Sigmoid colon (tissue), 7 donors: ENCODE results near the gene MED23. TPM values are rescaled to one million over a fixed set of nuclear protein-coding genes. Genes with fewer than 3 reads are reported as not detected.

ENCODE experiments used
- DNase-seq: peaks from one replicate; pipeline ENCODE4 v3.0.0-alpha.2; 2019
- H3K27ac ChIP-seq, 4 donors: fragments of 200-600 bp; sonication (generic); one replicate each; pipeline ENCODE4 v1.5.1; 2016 to 2019; ENCODE audit warnings: mild to moderate bottlenecking in 1 of 4
- H3K27me3 ChIP-seq, 3 donors: fragments of 200-600 bp; sonication (generic); one replicate each; pipeline ENCODE4 v1.5.1; 2019; ENCODE audit warnings: mild to moderate bottlenecking in 1 of 3
- H3K36me3 ChIP-seq, 4 donors: fragments of 200-600 bp; sonication (generic); one replicate each; pipeline ENCODE4 v1.5.1; 2016 to 2019
- H3K4me1 ChIP-seq, 4 donors: fragments of 200-600 bp; sonication (generic); one replicate each; pipeline ENCODE4 v1.5.1; 2017 to 2019
- H3K4me3 ChIP-seq, 4 donors: fragments of 200-600 bp; sonication (generic); one replicate each; pipeline ENCODE4 v1.5.1; 2017 to 2019; ENCODE audit warnings: mild to moderate bottlenecking in 2 of 4, moderate library complexity in 1 of 4
- H3K9me3 ChIP-seq, 4 donors: fragments of 200-600 bp in 3 of 4; sonication (generic) in 3 of 4; one replicate each; pipeline versions ENCODE4 v1.5.1 to v1.6.1; 2013 to 2019
- EP300 ChIP-seq, 4 donors: sonication (generic); formaldehyde crosslinking; IDR thresholded peaks; one replicate each; pipeline ENCODE4 v1.6.1; 2017; ENCODE audit warnings: antibody characterized with exemption in 4 of 4
- POLR2A ChIP-seq, 2 donors: fragments of 450-650 bp; IDR thresholded peaks; one replicate each; pipeline ENCODE4 v1.6.1; 2016; ENCODE audit warnings: antibody characterized with exemption in 2 of 2, mild to moderate bottlenecking in 2 of 2, moderate library complexity in 2 of 2
- POLR2AphosphoS5 ChIP-seq, 4 donors: sonication (generic); formaldehyde crosslinking; IDR thresholded peaks; one replicate each; pipeline ENCODE4 v1.6.1; 2017; ENCODE audit warnings: antibody characterized with exemption in 4 of 4
- WGBS, 2 donors: extraction: QIAGEN DNeasy Blood & Tissue Kit; methylation state at CpG; one replicate each; pipeline ENCODE4 v1.1.7; 2013; 5-methylcytosine and 5-hydroxymethylcytosine counted together
- intact Hi-C: fragments of 100-400 bp; cut with DNase I; formaldehyde crosslinking; loops from one replicate; pipeline ENCODE4 v1.15.1; 2023
- polyA plus RNA-seq, 3 donors: library from polyadenylated mRNA; stranded (reverse); fragments of 200-250 nt; gene quantifications; one replicate each; pipeline ENCODE4 v1.2.3, GENCODE V29; 2013
- total RNA-seq, 4 donors: library from RNA; depleted of rRNA; stranded (reverse); fragments of >200 nt; gene quantifications; one replicate each; pipeline ENCODE4 v1.1.0, GENCODE V29; 2016
- TF ChIP-seq, protein P1 (sequence below), 4 experiments: fragments of 450-650 bp in 3 of 4; fragments of 200-600 bp in 1 of 4; IDR thresholded peaks; one replicate each; pipeline ENCODE4 v1.5.1; 2016 to 2019; ENCODE audit warnings: antibody characterized with exemption in 4 of 4, mild to moderate bottlenecking in 3 of 4, moderate library complexity in 2 of 4
- donor health status: healthy with polysubstance abuse.
- donor health status: Bipolar disorder and iron deficiency.
- donor health status: healthy.

The MED23 gene
- total and polyA plus RNA-seq, 7 donors, result 5.3 to 29.6 (median 19.0) TPM

DNA sequence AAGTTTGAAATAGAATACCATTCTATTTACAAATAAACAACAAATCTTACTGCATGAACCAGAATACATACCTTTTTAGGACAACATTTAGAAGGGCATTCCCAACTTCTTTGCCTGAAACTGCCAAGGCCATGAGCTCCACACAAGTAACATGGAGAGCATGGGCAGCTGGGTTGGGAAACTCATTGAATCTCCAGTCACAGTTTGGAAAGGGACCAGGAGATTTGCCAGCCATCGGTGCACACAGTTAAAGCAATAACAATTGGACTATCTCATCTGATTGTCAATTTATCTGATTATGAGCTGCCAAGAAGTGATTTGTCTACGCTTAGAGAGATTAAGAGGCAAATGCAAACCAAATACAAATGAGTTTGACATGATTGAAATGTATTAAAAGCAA is 35.1 kb downstream of the MED23 start:
- DNase-seq, result no peak
- peaks cover 22 to 100% (median 59%) of the 10 kb centered on the region in 4 donors for H3K36me3 ChIP-seq
- no peaks in the 10 kb centered on the region for H3K4me1 ChIP-seq
- H3K4me3 ChIP-seq, result no peak overlapping the region
- intact Hi-C loops, result no loop called here
- H3K9me3 ChIP-seq, result no peaks in the 10 kb centered on the region
- TF ChIP-seq, protein P1, sequence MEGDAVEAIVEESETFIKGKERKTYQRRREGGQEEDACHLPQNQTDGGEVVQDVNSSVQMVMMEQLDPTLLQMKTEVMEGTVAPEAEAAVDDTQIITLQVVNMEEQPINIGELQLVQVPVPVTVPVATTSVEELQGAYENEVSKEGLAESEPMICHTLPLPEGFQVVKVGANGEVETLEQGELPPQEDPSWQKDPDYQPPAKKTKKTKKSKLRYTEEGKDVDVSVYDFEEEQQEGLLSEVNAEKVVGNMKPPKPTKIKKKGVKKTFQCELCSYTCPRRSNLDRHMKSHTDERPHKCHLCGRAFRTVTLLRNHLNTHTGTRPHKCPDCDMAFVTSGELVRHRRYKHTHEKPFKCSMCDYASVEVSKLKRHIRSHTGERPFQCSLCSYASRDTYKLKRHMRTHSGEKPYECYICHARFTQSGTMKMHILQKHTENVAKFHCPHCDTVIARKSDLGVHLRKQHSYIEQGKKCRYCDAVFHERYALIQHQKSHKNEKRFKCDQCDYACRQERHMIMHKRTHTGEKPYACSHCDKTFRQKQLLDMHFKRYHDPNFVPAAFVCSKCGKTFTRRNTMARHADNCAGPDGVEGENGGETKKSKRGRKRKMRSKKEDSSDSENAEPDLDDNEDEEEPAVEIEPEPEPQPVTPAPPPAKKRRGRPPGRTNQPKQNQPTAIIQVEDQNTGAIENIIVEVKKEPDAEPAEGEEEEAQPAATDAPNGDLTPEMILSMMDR (IDR thresholded peaks at IDR 0.05), result no peak
- TF ChIP-seq EP300 (IDR thresholded peaks at IDR 0.05) (no peak), POLR2A (IDR thresholded peaks at IDR 0.05) (no peak)
- H3K27me3 ChIP-seq, result no peaks in the 10 kb centered on the region
- H3K27ac ChIP-seq, result no peak overlapping the region
- WGBS, 2 donors, result 93% methylated on average over 2 of the region's 2 CpGs

DNA sequence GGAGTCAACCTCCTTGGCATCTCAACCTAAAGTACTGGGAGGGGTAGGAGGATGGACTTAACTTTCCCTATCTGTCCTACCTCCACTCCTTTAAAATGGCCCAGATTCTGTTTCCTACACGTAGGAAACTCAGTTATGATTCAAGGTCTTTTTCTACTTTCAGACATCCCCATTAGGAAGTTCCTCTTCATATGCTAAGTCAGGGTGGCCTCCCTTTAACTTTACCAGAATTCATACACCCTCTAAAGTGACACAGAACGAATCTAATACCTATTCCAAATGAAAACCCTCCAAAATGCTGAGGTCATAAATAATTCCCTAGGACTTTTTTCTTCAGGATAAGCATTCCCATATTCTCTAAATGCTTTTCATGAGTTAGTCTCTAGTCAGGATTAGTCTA is 39.4 kb downstream of the MED23 start:
- no peak overlapping the region for H3K27ac ChIP-seq
- WGBS, 2 donors, result 85 to 89% methylated on average over 2 of the region's 2 CpGs
- TF ChIP-seq POLR2AphosphoS5 (IDR thresholded peaks at IDR 0.05) (no peak), POLR2A (IDR thresholded peaks at IDR 0.05) (no peak), EP300 (IDR thresholded peaks at IDR 0.05) (no peak)
- TF ChIP-seq, protein P1 (IDR thresholded peaks at IDR 0.05), result no peak
- peaks cover 22 to 97% (median 57%) of the 10 kb centered on the region in 4 donors for H3K36me3 ChIP-seq
- H3K27me3 ChIP-seq, result no peaks in the 10 kb centered on the region
- H3K4me1 ChIP-seq, result no peaks in the 10 kb centered on the region
- no peaks in the 10 kb centered on the region for H3K9me3 ChIP-seq
- no peak for DNase-seq
- intact Hi-C loops, result loop anchor here (5.0 kb wide), 1 partner anchor 34 kb away; no protein-coding TSS in a partner anchor
- no peak overlapping the region for H3K4me3 ChIP-seq

DNA sequence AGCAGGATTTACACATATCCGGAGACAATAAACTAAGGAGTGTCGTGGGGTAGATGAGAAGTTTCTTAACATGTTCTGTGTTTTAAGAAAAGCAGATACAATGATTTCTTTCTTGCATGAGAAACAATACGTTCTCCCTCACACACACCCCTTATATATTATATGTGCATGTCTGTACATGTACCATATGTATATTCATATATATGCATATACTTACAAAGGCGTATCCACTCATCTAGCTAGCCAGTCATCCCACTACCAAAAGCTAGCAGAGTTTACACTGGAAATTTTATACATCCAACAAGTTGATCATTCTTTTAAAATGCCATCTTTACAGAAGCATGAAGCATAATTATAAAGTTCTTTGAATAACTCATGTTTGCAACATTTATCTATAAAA is 40.1 kb downstream of the MED23 start:
- H3K9me3 ChIP-seq, result no peaks in the 10 kb centered on the region
- H3K27me3 ChIP-seq, result no peaks in the 10 kb centered on the region
- no peak overlapping the region for H3K4me3 ChIP-seq
- H3K4me1 ChIP-seq, result no peaks in the 10 kb centered on the region
- 94 to 97% methylated on average over 4 of the region's 4 CpGs for WGBS, 2 donors
- H3K27ac ChIP-seq, result no peak overlapping the region
- intact Hi-C loops, result loop anchor here (5.0 kb wide), 1 partner anchor 34 kb away; no protein-coding TSS in a partner anchor
- TF ChIP-seq POLR2AphosphoS5 (IDR thresholded peaks at IDR 0.05), result no peak
- no peak for TF ChIP-seq EP300 (IDR thresholded peaks at IDR 0.05)
- TF ChIP-seq, protein P1 (IDR thresholded peaks at IDR 0.05), result no peak
- no peak for TF ChIP-seq POLR2A (IDR thresholded peaks at IDR 0.05)
- no peak for DNase-seq
- H3K36me3 ChIP-seq, result peaks cover 22 to 97% (median 58%) of the 10 kb centered on the region in 4 donors

DNA sequence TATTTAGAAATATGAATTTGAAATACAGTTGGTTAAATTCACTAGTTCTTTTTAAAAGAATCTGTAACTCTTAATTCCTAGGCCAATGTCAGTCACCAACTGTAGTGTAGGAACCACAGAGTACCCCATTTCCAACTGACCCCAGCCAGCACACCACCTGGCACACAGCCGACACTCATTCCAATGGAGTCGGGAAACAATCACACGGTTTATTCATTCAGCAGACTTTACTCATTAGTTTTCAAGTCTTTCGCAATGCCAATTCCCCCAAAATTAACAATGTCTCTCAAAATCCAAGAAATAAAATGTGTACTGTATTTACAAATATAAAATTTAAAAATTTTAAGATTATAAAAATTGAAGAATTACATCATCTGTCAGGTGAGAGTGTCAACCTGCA is 41.5 kb downstream of the MED23 start:
- H3K9me3 ChIP-seq, result no peaks in the 10 kb centered on the region
- intact Hi-C loops, result loop anchor here (5.0 kb wide), 1 partner anchor 36 kb away; no protein-coding TSS in a partner anchor
- H3K4me3 ChIP-seq, result no peak overlapping the region
- no peak overlapping the region for H3K27ac ChIP-seq
- 94 to 96% methylated on average over 4 of the region's 4 CpGs for WGBS, 2 donors
- peaks cover 21 to 97% (median 53%) of the 10 kb centered on the region in 4 donors for H3K36me3 ChIP-seq
- no peak for DNase-seq
- no peaks in the 10 kb centered on the region for H3K27me3 ChIP-seq
- H3K4me1 ChIP-seq, result no peaks in the 10 kb centered on the region
- no peak for TF ChIP-seq POLR2AphosphoS5 (IDR thresholded peaks at IDR 0.05)
- TF ChIP-seq EP300 (IDR thresholded peaks at IDR 0.05), result no peak

DNA sequence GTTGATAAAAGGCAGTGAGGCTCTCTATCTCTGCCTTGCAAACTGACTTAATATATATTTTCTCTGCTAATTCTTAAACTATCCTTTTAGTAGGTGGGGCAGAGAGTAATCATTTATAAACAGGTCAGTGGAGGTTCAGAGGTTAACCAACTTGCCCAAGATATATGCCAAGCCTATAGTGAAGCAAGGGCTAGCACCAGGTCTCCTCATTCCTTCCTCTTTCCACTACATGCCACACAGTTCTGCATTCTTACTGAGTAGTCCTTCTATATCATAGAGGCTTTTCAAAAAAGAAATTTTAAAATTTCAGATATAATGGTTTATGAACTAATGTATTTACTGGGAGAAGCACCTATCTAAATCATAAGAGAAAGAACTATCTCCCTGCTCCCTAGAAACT is 46.5 kb downstream of the MED23 start:
- peaks cover 3 to 94% (median 26%) of the 10 kb centered on the region in 4 donors for H3K36me3 ChIP-seq
- H3K9me3 ChIP-seq, result no peaks in the 10 kb centered on the region
- intact Hi-C loops, result no loop called here
- H3K27me3 ChIP-seq, result no peaks in the 10 kb centered on the region
- no peaks in the 10 kb centered on the region for H3K4me1 ChIP-seq
- no peak for DNase-seq
- no peak overlapping the region for H3K4me3 ChIP-seq
- no peak for TF ChIP-seq POLR2AphosphoS5 (IDR thresholded peaks at IDR 0.05)
- TF ChIP-seq, protein P1 (IDR thresholded peaks at IDR 0.05), result no peak
- no peak overlapping the region for H3K27ac ChIP-seq
